NT2/D1 (cell line): Measurements from ENCODE around the gene PLEKHA6.
"Not testable (repeated sequence)": the region's sequence is repeated elsewhere in the genome, so short reads cannot be mapped to it uniquely, and the experiment has no call there.

Experiments used
- SUZ12 ChIP-seq: IDR thresholded peaks from 2 replicates; pipeline ENCODE4 v1.6.1; 2011; ENCODE audit not compliant: insufficient read length, insufficient read depth; ENCODE audit errors: extremely low read depth
- YY1 ChIP-seq: IDR thresholded peaks from 2 replicates; pipeline ENCODE4 v1.6.1; 2011; ENCODE audit not compliant: insufficient read length, insufficient read depth
- ZNF274 ChIP-seq: IDR thresholded peaks from 2 replicates; pipeline ENCODE4 v1.6.1; 2011; ENCODE audit warnings: mild to moderate bottlenecking, low read depth, low read length

GRCh38 chr1:204310970-204311369 lies 48.8 kb downstream of the PLEKHA6 start:
- TF ChIP-seq SUZ12, ZNF274, YY1: not testable (repeated sequence)
